KMS-11 (cell line): Measurements from ENCODE around the gene TMEM51.
A peak's percentile ranks its signal among the peaks of the same experiment; 100 is the strongest.

Experiments
- H2AFZ ChIP-seq: fragments of 200-600 bp; sonication (generic); 2 replicates; pipeline ENCODE4 v1.6.1; 2016; ENCODE audit warnings: antibody characterized with exemption, mixed run types, low read depth
- H3K27ac ChIP-seq: fragments of 200-600 bp; sonication (generic); 2 replicates; pipeline ENCODE4 v1.6.1; 2016; ENCODE audit warnings: mild to moderate bottlenecking, mixed run types
- H3K27me3 ChIP-seq: fragments of 200-600 bp; sonication (generic); 2 replicates; pipeline ENCODE4 v1.6.1; 2017; ENCODE audit warnings: mild to moderate bottlenecking, low read depth, mixed run types, moderate library complexity; ENCODE audit not compliant: insufficient read depth
- H3K36me3 ChIP-seq: fragments of 200-600 bp; sonication (generic); 2 replicates; pipeline ENCODE4 v1.6.1; 2017; ENCODE audit warnings: mild to moderate bottlenecking, mixed run types; ENCODE audit not compliant: insufficient read depth
- H3K4me1 ChIP-seq: fragments of 200-600 bp; sonication (generic); 2 replicates; pipeline ENCODE4 v1.6.1; 2016; ENCODE audit warnings: mild to moderate bottlenecking, low read depth, mixed run types; ENCODE audit not compliant: poor library complexity, severe bottlenecking
- H3K4me2 ChIP-seq: fragments of 200-600 bp; sonication (generic); 2 replicates; pipeline ENCODE4 v1.7.0; 2016; ENCODE audit warnings: mild to moderate bottlenecking, mixed run types
- H3K4me3 ChIP-seq: fragments of 200-600 bp; sonication (generic); IDR thresholded peaks from 2 replicates; pipeline ENCODE4 v1.6.1; 2017; ENCODE audit warnings: low read depth, low read length, mixed read lengths; ENCODE audit not compliant: insufficient read depth
- H3K79me2 ChIP-seq: fragments of 200-600 bp; sonication (generic); 2 replicates; pipeline ENCODE4 v1.6.1; 2016; ENCODE audit warnings: low read depth, mixed run types; ENCODE audit not compliant: insufficient read depth
- H3K9ac ChIP-seq: fragments of 200-600 bp; sonication (generic); 2 replicates; pipeline ENCODE4 v1.6.1; 2016; ENCODE audit warnings: mild to moderate bottlenecking, mixed run types
- H4K20me1 ChIP-seq: fragments of 200-600 bp; sonication (generic); 2 replicates; pipeline ENCODE4 v1.6.1; 2016; ENCODE audit warnings: mild to moderate bottlenecking, mixed run types; ENCODE audit not compliant: insufficient read depth
- CTCF ChIP-seq: fragments of 200-600 bp; sonication (generic); conservative IDR thresholded peaks from 2 replicates; pipeline ENCODE4 v1.6.1; 2017; ENCODE audit warnings: low read depth, mild to moderate bottlenecking, antibody characterized with exemption, low read length, moderate library complexity, mixed read lengths

TMEM51 gene

DNA sequence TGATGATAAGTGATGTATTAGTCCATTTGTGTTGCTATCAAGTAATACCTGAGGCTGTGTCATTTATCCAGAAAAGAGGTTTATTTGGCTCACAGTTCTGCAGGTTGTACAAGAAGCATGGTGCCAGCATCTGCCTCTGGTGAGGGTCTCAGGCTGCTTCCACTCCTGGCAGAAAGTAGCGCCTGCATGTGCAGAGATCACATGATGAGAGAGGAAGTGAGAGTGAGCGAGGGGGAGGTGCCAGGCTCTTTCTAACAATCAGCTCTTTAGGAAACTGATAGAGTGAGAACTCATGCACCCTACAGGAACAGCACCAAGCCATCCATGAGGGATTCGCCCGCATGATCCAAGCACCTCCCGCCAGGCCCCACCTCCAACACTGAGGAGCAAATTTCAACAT is 91.3 kb downstream of the TMEM51 start:
- Histone ChIP-seq H3K4me2 (no peak overlapping the region), H3K4me1 (peaks cover 27% of the 10 kb centered on the region), H3K27me3 (peaks cover 12% of the 10 kb centered on the region), H3K36me3 (no peaks in the 10 kb centered on the region), H3K4me3 (no peak overlapping the region), H3K27ac (no peak overlapping the region), H4K20me1 (no peaks in the 10 kb centered on the region), H3K79me2 (no peaks in the 10 kb centered on the region), H2AFZ (no peak overlapping the region), H3K9ac (no peak overlapping the region)
- no peak for TF ChIP-seq CTCF

DNA sequence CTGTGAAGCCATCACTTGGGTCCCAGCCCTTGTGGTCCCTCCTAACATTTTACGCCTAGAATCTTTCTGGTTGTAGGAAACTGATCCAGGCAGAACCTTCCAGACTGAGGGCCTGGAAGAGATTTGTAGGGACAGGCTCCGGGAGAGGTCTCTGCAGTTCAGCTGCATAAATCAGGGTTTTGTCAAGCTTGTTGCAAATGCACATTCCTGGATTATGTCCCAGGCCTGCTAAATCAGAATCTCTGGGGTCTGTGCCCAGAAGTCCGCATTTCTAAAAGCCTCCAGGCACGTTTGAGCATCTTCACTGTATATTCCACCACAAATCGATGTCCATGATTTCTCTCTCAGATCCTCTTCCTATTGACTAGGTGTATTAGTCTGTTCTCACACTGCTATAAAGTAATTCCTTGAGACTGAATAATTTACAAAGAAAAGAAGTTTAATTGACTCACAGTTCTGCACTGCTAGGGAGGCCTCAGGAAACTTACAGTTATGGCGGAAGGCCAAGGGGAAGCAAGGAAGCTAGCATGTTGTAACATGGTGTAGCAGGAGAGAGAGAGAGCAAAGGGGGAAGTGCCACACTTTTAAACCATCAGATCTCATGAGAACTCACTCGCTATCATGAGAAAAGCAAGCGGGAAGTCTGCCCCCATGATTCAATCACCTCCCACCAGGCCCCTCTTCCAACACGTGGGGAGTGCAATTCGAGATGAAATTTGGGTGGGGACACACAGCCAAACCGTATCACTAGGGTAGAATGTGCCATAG is 92.2 kb downstream of the TMEM51 start:
- Histone ChIP-seq H3K36me3 (no peaks in the 10 kb centered on the region), H3K4me2 (no peak overlapping the region), H2AFZ (no peak overlapping the region), H3K79me2 (no peaks in the 10 kb centered on the region), H3K27me3 (peaks cover 15% of the 10 kb centered on the region), H4K20me1 (no peaks in the 10 kb centered on the region), H3K4me3 (no peak overlapping the region), H3K4me1 (peaks cover 27% of the 10 kb centered on the region), H3K9ac (no peak overlapping the region), H3K27ac (no peak overlapping the region)
- no peak for TF ChIP-seq CTCF

GRCh38 chr1:15246960-15247614 is 93.5 kb downstream of the TMEM51 start, which contains the start of gene FHAD1:
TSS of gene FHAD1 (plus strand) at chr1:15247223. CDS start at chr1:15251785, 4,562 bp downstream.
- Histone ChIP-seq H2AFZ (peak within 1 kb of the TSS; percentile 42; the same call in 1 of the 2 replicates), H3K9ac (peak within 1 kb of the TSS; percentile 14; the same call in 1 of the 2 replicates), H3K4me3 (no peak within 1 kb of the TSS), H3K36me3 (no peaks in the 10 kb centered on the region), H3K4me2 (peak within 1 kb of the TSS; percentile 78), H3K4me1 (peaks cover 27% of the 10 kb centered on the region), H3K27me3 (peaks cover 15% of the 10 kb centered on the region), H3K79me2 (no peaks in the 10 kb centered on the region), H4K20me1 (no peaks in the 10 kb centered on the region), H3K27ac (no peak within 1 kb of the TSS)
- no peak for TF ChIP-seq CTCF

DNA sequence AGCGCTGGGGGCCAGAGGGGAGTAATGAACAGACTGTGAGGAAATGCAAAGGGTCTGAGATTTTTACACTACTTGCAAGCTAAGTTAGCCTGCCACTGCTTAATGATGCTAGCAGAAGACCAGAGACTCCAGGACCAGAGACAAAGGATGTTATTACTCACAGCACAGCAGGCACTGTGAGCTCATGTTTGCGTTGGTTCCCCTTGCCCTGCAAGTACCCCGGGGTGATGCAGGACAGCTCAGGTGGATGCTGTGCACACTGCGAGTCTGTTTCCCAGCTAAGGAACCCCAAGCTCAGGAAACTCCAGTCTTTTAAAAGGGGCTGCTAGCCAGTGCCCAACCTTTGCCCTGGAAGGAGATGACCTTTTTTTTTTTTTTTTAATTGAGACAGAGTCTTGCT is 94.7 kb downstream of the TMEM51 start:
- H3K4me2 ChIP-seq = peak overlapping the region; percentile 71; the same call in 1 of the 2 replicates
- H3K4me3 ChIP-seq = no peak overlapping the region
- peaks cover 15% of the 10 kb centered on the region for H3K27me3 ChIP-seq

More for the DNA sequence above, 94.7 kb downstream of the TMEM51 start:
- Histone ChIP-seq H3K27ac (no peak overlapping the region), H4K20me1 (no peaks in the 10 kb centered on the region), H3K9ac (no peak overlapping the region), H3K4me1 (peaks cover 27% of the 10 kb centered on the region), H2AFZ (no peak overlapping the region), H3K79me2 (no peaks in the 10 kb centered on the region), H3K36me3 (no peaks in the 10 kb centered on the region)
- TF ChIP-seq CTCF = no peak
